Muscle of leg (tissue), 16 donors: ENCODE results near the gene USP1. TPM values are rescaled to one million over a fixed set of nuclear protein-coding genes. Genes with fewer than 3 reads are reported as not detected.
A peak's percentile ranks its signal among the peaks of the same experiment; 100 is the strongest.

Experiments used
- DNase-seq: peaks from one replicate; pipeline ENCODE4 v3.0.0; 2013
- H3K27ac ChIP-seq: one replicate; pipeline ENCODE4 v1.5.1; 2013; ENCODE audit warnings: mild to moderate bottlenecking, low read length, control low read depth
- H3K27me3 ChIP-seq: one replicate; pipeline ENCODE4 v1.6.1; 2013; ENCODE audit warnings: low read length; ENCODE audit not compliant: control insufficient read depth, insufficient read depth
- H3K36me3 ChIP-seq: one replicate; pipeline ENCODE4 v1.6.1; 2013; ENCODE audit warnings: low read length; ENCODE audit not compliant: control insufficient read depth, insufficient read depth
- H3K4me1 ChIP-seq: one replicate; pipeline ENCODE4 v1.6.1; 2013; ENCODE audit warnings: low read length; ENCODE audit not compliant: control insufficient read depth, insufficient read depth
- H3K4me3 ChIP-seq: one replicate; pipeline ENCODE4 v1.5.1; 2013; ENCODE audit warnings: low read length, control low read depth
- H3K9me3 ChIP-seq: replicated peaks from 2 replicates; pipeline ENCODE4 v1.6.1; 2013; ENCODE audit warnings: low read depth, low read length; ENCODE audit not compliant: control insufficient read depth
- WGBS: methylation state at CpG from one replicate; pipeline ENCODE4 v1.1.5; 2013; ENCODE audit warnings: missing lambda C conversion rate; ENCODE audit not compliant: insufficient coverage; 5-methylcytosine and 5-hydroxymethylcytosine counted together
- long read RNA-seq, 11 donors: transcript quantifications; one replicate each; lab custom pipeline, GENCODE V29; 2026
- polyA plus RNA-seq, 8 donors: library from polyadenylated mRNA; unstranded; fragments of 120-200 nt; gene quantifications; one replicate each; pipeline versions ENCODE4 v1.2.1 to v1.2.3, GENCODE V29; 2013; ENCODE audit warnings: inconsistent platforms in 1 of 8, low replicate concordance in 1 of 8; ENCODE audit not compliant: insufficient read length in 8 of 8, insufficient read depth in 1 of 8
- total RNA-seq: library from RNA; stranded (reverse); fragments of 120-200 nt; gene quantifications from one replicate; pipeline ENCODE4 v1.2.4, GENCODE V29; 2013

Gene USP1, protein sequence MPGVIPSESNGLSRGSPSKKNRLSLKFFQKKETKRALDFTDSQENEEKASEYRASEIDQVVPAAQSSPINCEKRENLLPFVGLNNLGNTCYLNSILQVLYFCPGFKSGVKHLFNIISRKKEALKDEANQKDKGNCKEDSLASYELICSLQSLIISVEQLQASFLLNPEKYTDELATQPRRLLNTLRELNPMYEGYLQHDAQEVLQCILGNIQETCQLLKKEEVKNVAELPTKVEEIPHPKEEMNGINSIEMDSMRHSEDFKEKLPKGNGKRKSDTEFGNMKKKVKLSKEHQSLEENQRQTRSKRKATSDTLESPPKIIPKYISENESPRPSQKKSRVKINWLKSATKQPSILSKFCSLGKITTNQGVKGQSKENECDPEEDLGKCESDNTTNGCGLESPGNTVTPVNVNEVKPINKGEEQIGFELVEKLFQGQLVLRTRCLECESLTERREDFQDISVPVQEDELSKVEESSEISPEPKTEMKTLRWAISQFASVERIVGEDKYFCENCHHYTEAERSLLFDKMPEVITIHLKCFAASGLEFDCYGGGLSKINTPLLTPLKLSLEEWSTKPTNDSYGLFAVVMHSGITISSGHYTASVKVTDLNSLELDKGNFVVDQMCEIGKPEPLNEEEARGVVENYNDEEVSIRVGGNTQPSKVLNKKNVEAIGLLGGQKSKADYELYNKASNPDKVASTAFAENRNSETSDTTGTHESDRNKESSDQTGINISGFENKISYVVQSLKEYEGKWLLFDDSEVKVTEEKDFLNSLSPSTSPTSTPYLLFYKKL
- total RNA-seq (40.4 TPM), polyA plus RNA-seq (10 to 100 TPM; 32.3 to 51.8 (median 42.5) TPM)
- long read RNA-seq, donor 1, partial matches to known transcripts, result 12 of 13 reads
- long read RNA-seq, donor 1, other reads (novel, unspliced or antisense), result 0 of 13 reads
- long read RNA-seq, donor 2, result 0 reads
- long read RNA-seq, donor 3, transcript USP1-201 (9 exons, 3,996 nt), result major isoform, 5 of 45 reads
- long read RNA-seq, donor 3, partial matches to known transcripts, result 40 of 45 reads
- long read RNA-seq, donor 3, other reads (novel, unspliced or antisense), result 0 of 45 reads
- long read RNA-seq, donor 4, partial matches to known transcripts, result 9 of 11 reads
- long read RNA-seq, donor 4, other reads (novel, unspliced or antisense), result 0 of 11 reads
- long read RNA-seq, donor 5, transcript USP1-201 (9 exons, 3,996 nt), result major isoform, 6 of 53 reads
- long read RNA-seq, donor 5, partial matches to known transcripts, result 47 of 53 reads
- long read RNA-seq, donor 5, other reads (novel, unspliced or antisense), result 0 of 53 reads
- long read RNA-seq, donor 6, transcript USP1-201 (9 exons, 3,996 nt), result major isoform, 8 of 16 reads
- long read RNA-seq, donor 6, partial matches to known transcripts, result 8 of 16 reads
- long read RNA-seq, donor 6, other reads (novel, unspliced or antisense), result 0 of 16 reads
- long read RNA-seq, donor 7, transcript USP1-201 (9 exons, 3,996 nt), result major isoform, 6 of 23 reads
- long read RNA-seq, donor 7, partial matches to known transcripts, result 17 of 23 reads
- long read RNA-seq, donor 7, other reads (novel, unspliced or antisense), result 0 of 23 reads
- long read RNA-seq, donor 8, partial matches to known transcripts, result 0 of 1 reads
- long read RNA-seq, donor 8, other reads (novel, unspliced or antisense), result 0 of 1 reads
- long read RNA-seq, donor 9, partial matches to known transcripts, result 19 of 23 reads
- long read RNA-seq, donor 9, other reads (novel, unspliced or antisense), result 0 of 23 reads
- long read RNA-seq, donor 10, partial matches to known transcripts, result 27 of 28 reads
- long read RNA-seq, donor 10, other reads (novel, unspliced or antisense), result 0 of 28 reads
- long read RNA-seq, donor 11, partial matches to known transcripts, result 21 of 22 reads
- long read RNA-seq, donor 11, other reads (novel, unspliced or antisense), result 0 of 22 reads

DNA sequence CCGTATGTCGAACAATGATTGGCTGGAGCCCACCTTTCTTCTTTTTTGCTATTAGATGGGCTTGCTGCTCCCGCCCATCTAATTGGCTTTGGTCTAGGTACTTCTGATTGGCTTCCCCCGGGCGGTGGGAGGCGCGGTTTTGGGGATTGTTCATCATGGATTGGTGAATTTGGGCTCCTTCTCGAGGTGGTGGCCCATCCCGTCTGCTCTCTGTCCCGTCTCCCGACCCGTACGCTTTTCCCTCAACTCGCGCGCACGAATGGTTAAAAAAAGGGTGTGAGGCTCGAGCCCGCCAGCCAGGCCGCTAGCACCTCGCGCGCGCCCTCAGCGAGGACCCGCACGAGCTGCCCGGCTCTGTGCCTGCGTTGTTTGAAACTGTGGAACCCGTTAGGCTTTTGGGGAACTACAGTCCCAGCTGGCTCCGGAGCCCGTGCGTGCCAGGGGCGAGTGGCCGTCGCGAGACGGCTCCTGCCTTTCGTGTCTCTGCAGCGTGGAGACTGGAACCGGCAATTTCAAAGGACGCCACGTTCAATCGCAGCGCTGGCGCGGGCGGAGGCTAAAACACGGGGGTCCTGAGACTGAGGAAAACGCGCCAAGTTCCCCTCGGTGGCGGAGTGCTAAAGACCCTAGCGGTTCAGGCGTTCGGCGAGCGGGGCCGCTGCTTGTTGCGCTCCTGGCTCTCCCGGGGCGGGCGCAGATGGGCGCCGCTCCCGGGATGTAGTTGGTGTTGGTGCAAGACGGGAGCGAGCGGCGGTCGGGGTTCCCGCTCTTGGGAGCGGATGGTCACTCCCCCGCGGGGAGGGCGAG is at the start of gene USP1:
USP1 (plus strand) TSS at position 584 of the 807 bp plus-strand sequence. CDS start 2,819 bp downstream, outside the sequence.
- DNase-seq, result peak; percentile 100
- H3K9me3 ChIP-seq, result no peaks in the 10 kb centered on the region
- H3K36me3 ChIP-seq, result peaks cover under 1% of the 10 kb centered on the region
- H3K27me3 ChIP-seq, result no peaks in the 10 kb centered on the region
- peak within 1 kb of the TSS; percentile 90 for H3K4me3 ChIP-seq
- peaks cover 7% of the 10 kb centered on the region for H3K4me1 ChIP-seq
- under 1% methylated on average over 71 of the region's 76 CpGs for WGBS
- peak within 1 kb of the TSS; percentile 99 for H3K27ac ChIP-seq

DNA sequence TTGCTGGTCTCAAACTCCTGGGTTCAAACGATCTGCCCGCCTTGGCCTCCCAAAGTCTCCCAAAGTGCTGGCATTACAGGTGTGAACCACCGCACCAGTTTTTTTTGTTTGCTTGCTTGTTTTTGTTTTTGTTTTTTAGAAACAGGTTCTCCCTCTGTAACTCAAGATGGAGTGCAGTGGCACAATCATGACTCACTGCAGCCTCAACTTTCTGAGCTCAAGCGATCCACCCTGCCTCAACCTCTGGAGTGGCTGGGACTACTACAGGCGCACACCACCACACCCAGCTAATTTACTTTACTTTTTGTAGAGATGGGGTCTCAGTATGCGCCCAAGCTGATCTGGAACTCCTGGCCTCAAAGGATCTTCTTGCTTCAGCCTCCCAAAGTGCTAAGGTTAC is 47.3 kb upstream of the USP1 start:
- Histone ChIP-seq H3K36me3 (no peaks in the 10 kb centered on the region), H3K4me3 (no peak overlapping the region), H3K9me3 (no peaks in the 10 kb centered on the region), H3K4me1 (peaks cover 9% of the 10 kb centered on the region), H3K27ac (no peak overlapping the region), H3K27me3 (no peaks in the 10 kb centered on the region)
- no peak for DNase-seq
- WGBS, result 100% methylated on average over 4 of the region's 6 CpGs

DNA sequence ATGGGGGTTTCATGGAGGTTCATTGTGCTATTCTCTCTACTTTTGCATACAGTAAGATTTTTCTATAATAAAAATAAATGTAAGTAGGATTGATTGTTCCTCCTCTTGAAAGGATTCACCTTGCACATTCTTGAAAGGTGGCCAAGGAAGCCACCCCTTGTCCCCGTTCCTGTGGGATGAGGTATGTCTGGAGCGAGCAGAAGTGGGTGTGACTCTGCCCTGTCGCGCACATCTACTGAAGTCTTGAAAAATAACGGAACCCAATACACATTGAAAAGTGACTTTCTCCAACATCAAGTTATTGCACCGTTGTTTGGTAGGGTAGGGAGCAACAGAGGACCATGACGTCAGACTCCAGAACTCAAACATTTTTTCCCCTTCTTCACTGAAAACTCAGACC is 46.8 kb upstream of the USP1 start:
- no peak for DNase-seq
- no CpG with 5 or more reads among the region's 7 CpGs for WGBS
- no peaks in the 10 kb centered on the region for H3K36me3 ChIP-seq
- peaks cover 5% of the 10 kb centered on the region for H3K4me1 ChIP-seq
- no peaks in the 10 kb centered on the region for H3K27me3 ChIP-seq
- H3K27ac ChIP-seq, result no peak overlapping the region
- H3K4me3 ChIP-seq, result no peak overlapping the region
- no peaks in the 10 kb centered on the region for H3K9me3 ChIP-seq

DNA sequence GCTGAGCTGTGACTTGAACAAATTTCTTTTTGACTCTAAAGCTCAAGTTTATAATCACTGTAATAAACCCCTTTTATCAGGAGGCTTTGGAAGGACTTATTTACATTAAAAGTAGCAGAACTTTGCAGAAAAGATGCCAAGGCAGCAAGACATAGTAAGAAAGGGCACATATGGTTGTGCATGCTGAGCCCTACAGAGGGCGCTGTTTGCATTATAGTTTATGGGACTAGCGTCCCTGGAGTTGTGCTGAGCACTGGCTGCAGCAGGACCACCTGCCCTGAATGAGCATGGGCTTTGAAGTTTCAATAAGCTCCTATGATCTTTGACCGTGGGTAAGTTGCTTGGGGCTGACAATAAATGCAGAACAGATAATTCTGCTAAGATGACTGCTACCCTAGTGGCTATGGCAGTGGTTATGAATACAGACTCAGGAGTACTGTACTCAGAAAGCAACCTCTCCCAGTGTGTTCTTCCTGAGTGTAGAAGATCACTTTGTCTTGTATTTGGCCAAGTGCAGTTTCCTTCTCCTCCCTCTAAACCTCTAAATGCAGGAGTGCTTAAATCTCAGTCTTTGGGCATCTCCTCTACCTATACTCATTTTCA is 45.4 kb upstream of the USP1 start:
- Histone ChIP-seq H3K4me3 (no peak overlapping the region), H3K9me3 (no peaks in the 10 kb centered on the region), H3K4me1 (peaks cover 2% of the 10 kb centered on the region), H3K27ac (no peak overlapping the region), H3K27me3 (no peaks in the 10 kb centered on the region), H3K36me3 (no peaks in the 10 kb centered on the region)
- no peak for DNase-seq
- WGBS, result 37% methylated on average over 3 of the region's 3 CpGs

DNA sequence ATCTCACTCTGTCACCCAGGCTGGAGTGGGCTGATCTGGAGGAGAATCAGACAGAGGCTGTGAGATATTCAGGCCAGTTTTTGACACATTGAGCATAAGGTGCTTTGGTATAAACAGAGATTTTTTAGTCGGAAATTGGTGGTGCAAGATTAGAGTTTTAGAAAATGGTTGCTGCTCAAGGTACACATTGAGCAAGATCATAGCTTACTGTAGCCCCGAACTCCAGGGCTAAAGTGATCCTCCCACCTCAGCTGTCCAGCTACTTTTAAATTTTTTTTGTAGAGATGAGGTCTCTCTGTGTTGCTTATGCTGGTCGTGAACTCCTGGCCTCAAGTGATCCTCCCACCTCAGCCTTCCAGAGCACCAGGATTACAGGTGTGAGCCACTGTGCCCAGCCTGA is 43.9 kb upstream of the USP1 start:
- no peak for DNase-seq
- no peaks in the 10 kb centered on the region for H3K9me3 ChIP-seq
- no peak overlapping the region for H3K4me3 ChIP-seq
- no peak overlapping the region for H3K27ac ChIP-seq
- H3K27me3 ChIP-seq, result no peaks in the 10 kb centered on the region
- WGBS, result 100% methylated on average over 1 of the region's 3 CpGs
- no peaks in the 10 kb centered on the region for H3K36me3 ChIP-seq
- H3K4me1 ChIP-seq, result peaks cover 2% of the 10 kb centered on the region

DNA sequence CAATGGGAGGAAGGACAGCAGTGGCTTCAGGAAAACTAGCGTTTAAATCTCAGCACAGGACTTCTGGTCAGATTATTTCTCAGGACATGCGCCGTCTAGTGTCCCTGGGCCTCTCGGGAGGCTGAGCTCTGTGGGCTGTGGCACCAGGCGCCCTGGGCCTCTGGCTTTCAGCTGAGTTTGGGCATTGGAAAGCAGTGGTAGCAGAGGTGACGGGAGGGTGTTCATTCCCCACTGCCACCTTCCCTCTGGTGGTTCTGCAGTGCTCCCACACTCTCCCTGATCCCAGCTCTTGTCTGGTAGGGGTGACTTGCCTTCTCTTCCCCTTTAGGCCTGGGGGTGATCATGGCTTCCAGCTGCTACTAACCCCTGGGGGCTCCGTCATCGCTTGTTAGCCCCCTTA is 42.2 kb upstream of the USP1 start:
- no peak for DNase-seq
- H3K4me3 ChIP-seq, result no peak overlapping the region
- 93% methylated on average over 3 of the region's 8 CpGs for WGBS
- peaks cover 2% of the 10 kb centered on the region for H3K4me1 ChIP-seq
- H3K27me3 ChIP-seq, result no peaks in the 10 kb centered on the region
- H3K36me3 ChIP-seq, result no peaks in the 10 kb centered on the region
- no peak overlapping the region for H3K27ac ChIP-seq
- H3K9me3 ChIP-seq, result no peaks in the 10 kb centered on the region

DNA sequence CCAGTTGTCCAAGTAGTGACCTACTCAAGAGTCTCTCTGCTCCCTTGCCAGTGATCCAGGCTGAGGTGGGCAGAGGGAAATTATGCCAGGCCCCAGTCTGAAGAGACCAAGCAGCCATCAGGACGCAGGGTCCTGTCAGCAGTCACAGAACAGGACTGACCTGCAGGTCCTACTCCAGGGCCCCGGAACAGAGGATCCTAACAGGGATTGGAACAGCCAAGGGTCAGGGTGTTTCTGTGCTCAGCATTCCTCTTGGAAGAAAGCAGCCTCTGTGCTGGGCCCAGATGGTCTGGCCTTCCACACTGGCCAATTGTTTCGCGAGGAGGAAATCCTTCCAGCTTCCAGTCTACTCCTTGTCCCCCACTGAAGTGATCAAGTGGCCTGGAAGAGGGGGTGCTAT is 41.6 kb upstream of the USP1 start:
- Histone ChIP-seq H3K4me1 (peaks cover 2% of the 10 kb centered on the region), H3K9me3 (no peaks in the 10 kb centered on the region)

DNA sequence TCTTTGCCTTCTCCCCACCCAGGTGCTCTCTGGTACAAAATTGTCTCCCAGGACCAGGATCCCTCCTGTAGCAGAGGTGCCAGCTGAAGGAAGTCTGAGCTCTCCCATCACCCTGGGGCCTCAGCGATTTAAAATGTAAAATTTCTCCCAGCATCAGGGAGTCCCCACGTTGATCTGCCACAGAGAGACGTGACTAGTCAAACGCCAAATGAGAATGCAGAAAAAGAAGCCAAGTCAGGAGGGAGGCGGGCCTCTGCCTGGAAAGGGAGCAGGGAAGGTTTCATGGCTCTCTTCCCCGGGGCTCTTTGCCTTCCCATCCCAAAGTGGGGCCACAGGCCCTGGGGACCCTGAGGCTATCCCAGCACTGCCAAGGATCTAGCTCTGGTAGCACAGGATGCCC is 40.0 kb upstream of the USP1 start:
- DNase-seq, result no peak
- Histone ChIP-seq H3K27ac (no peak overlapping the region), H3K36me3 (no peaks in the 10 kb centered on the region), H3K4me3 (no peak overlapping the region), H3K27me3 (no peaks in the 10 kb centered on the region), H3K4me1 (peaks cover 2% of the 10 kb centered on the region), H3K9me3 (no peaks in the 10 kb centered on the region)
- WGBS, result 60% methylated on average over 4 of the region's 6 CpGs

More for the DNA sequence above, 41.6 kb upstream of the USP1 start:
- WGBS, result 59% methylated on average over 2 of the region's 4 CpGs
- Histone ChIP-seq H3K27me3 (no peaks in the 10 kb centered on the region), H3K27ac (no peak overlapping the region), H3K4me3 (no peak overlapping the region), H3K36me3 (no peaks in the 10 kb centered on the region)
- peak; percentile 33 for DNase-seq
